GM12878 (cell line): ENCODE measurements around the gene LYPD4. TPM values are rescaled to one million over a fixed set of nuclear protein-coding genes. Genes with fewer than 3 reads are reported as not detected.

Source experiments
- ATAC-seq: fragments of 200-7000 bp; cut with Tn5 transposase; 3 replicates; pipeline ENCODE4 v1.9.1; 2020; ENCODE audit warnings: mild to moderate bottlenecking, moderate library complexity
- BruUV-seq: library from RNA; stranded (reverse); fragments of 400-500 nt; replicated peaks from 2 replicates; lab custom pipeline; 2021; lab: Mats Ljungman, UMichigan
- CTCF ChIA-PET: fragments of 300-600 bp; sonication (Branson Sonifier 250); formaldehyde crosslinking; extraction: SDS; loops from one replicate; lab custom pipeline; 2021; ENCODE audit warnings: inconsistent platforms; lab: Yijun Ruan, JAX
- POLR2A ChIA-PET: fragments of 350-600 bp; formaldehyde crosslinking; extraction: SDS; loops from one replicate; lab custom pipeline; 2021; ENCODE audit warnings: inconsistent platforms; lab: Charles Lee
- RAD21 ChIA-PET: fragments of 300-600 bp; sonication (Branson Sonifier 250); formaldehyde crosslinking; loops from one replicate; lab custom pipeline; 2023; ENCODE audit warnings: antibody characterized with exemption; ENCODE audit not compliant: unreplicated experiment; lab: Charles Lee
- SMC1A ChIA-PET: fragments of 300-600 bp; sonication (Branson Sonifier 250); formaldehyde crosslinking; loops from one replicate; lab custom pipeline; 2023; ENCODE audit not compliant: unreplicated experiment, uncharacterized antibody; lab: Charles Lee
- DNase-seq: peaks from one replicate; pipeline ENCODE4 v3.0.0-alpha.2; 2011; ENCODE audit warnings: low read depth, low spot score
- FAIRE-seq: peaks from 3 replicates; lab custom pipeline; 2011; peaks lifted over from hg19 to GRCh38; lab: Jason Lieb, UNC
- H2AFZ ChIP-seq: 2 replicates; pipeline ENCODE4 v1.6.0; 2011; ENCODE audit warnings: low read depth, low read length, control low read depth; ENCODE audit not compliant: control insufficient read depth
- H3K27ac ChIP-seq: 2 replicates; pipeline ENCODE4 v1.5.1; 2011; ENCODE audit warnings: control low read depth; ENCODE audit not compliant: control insufficient read depth, insufficient read depth
- H3K27me3 ChIP-seq, 2 experiments: replicated peaks in 1 of 2; 2 replicates each; pipeline versions ENCODE4 v1.6.0 to v1.6.1; 2011; ENCODE audit warnings: low read length in 1 of 2; ENCODE audit not compliant: control insufficient read depth in 2 of 2, insufficient read depth in 2 of 2
- H3K36me3 ChIP-seq, 2 experiments: 2 replicates each; pipeline ENCODE4 v1.5.1; 2011; ENCODE audit warnings: low read length in 1 of 2; ENCODE audit not compliant: control insufficient read depth in 2 of 2, insufficient read depth in 2 of 2
- H3K4me1 ChIP-seq: 2 replicates; pipeline ENCODE4 v1.6.1; 2011; ENCODE audit warnings: mild to moderate bottlenecking, low read length, moderate library complexity, mixed read lengths; ENCODE audit not compliant: control insufficient read depth, insufficient read depth
- H3K4me2 ChIP-seq: 2 replicates; pipeline ENCODE4 v1.6.0; 2011; ENCODE audit warnings: control low read depth; ENCODE audit not compliant: control insufficient read depth, insufficient read depth
- H3K4me3 ChIP-seq: fragments of 200-600 bp; sonication (generic); 2 replicates; pipeline ENCODE4 v1.5.1; 2016
- H3K79me2 ChIP-seq: 2 replicates; pipeline ENCODE4 v1.6.0; 2011; ENCODE audit warnings: low read length; ENCODE audit not compliant: control insufficient read depth, insufficient read depth
- H3K9ac ChIP-seq: 2 replicates; pipeline ENCODE4 v1.8.0; 2011; ENCODE audit warnings: low read length, control low read depth, mixed read lengths; ENCODE audit not compliant: control insufficient read depth, insufficient read depth
- H3K9me3 ChIP-seq: replicated peaks from 3 replicates; pipeline ENCODE4 v1.5.1; 2011; ENCODE audit warnings: mild to moderate bottlenecking, low read length; ENCODE audit not compliant: control insufficient read depth, insufficient read depth
- H4K20me1 ChIP-seq: 2 replicates; pipeline ENCODE4 v1.6.0; 2011; ENCODE audit not compliant: control insufficient read depth, insufficient read depth
- POLR2A ChIP-seq: IDR thresholded peaks from 2 replicates; pipeline ENCODE4 v1.6.1; 2011; ENCODE audit warnings: low read depth, mild to moderate bottlenecking, low read length
- ZBTB40 ChIP-seq: fragments of 450-650 bp; IDR thresholded peaks from 2 replicates; pipeline ENCODE4 v1.6.1; 2016; ENCODE audit warnings: mild to moderate bottlenecking, moderate library complexity, borderline replicate concordance
- WGBS: methylation state at CpG from one replicate; pipeline ENCODE4 v1.1.6; 2016; ENCODE audit warnings: low lambda C conversion rate; ENCODE audit not compliant: insufficient replicate concordance, insufficient coverage; ENCODE audit errors: missing lambda C conversion rate; 5-methylcytosine and 5-hydroxymethylcytosine counted together
- in situ Hi-C: fragments of 300-500 bp; cut with MboI; formaldehyde crosslinking; loops from 9 replicates; pipeline ENCODE4 v1.14.3; 2018; ENCODE audit warnings: mixed read lengths
- intact Hi-C: fragments of 100-400 bp; cut with micrococcal nuclease; formaldehyde crosslinking; loops from one replicate; pipeline ENCODE4 v1.14.2; 2022; ENCODE audit not compliant: unreplicated experiment
- polyA plus RNA-seq, 11 experiments: library from polyadenylated mRNA; depleted of rRNA in 4 of 11; unstranded in 6 of 11; stranded (reverse) in 5 of 11; fragments of >200 nt; fragmentation: Nextera tagmentation in 4 of 11; fragmentation: Illumina TruSeq in 1 of 11; extraction: Ambion mirVana in 4 of 11; extraction: Trizol in 1 of 11; gene quantifications; 1 replicate in 1 of 11; 2 replicates in 10 of 11; pipeline versions ENCODE4 v1.2.1 to v1.2.3, GENCODE V29; 2011 to 2016; ENCODE audit warnings: inconsistent platforms in 2 of 11, missing spikeins in 2 of 11, low read depth in 1 of 11
- total RNA-seq, 4 experiments: library from RNA; depleted of rRNA in 3 of 4; stranded (reverse); fragments of >200 nt in 3 of 4; fragmentation: Illumina TruSeq in 1 of 4; extraction: Trizol in 1 of 4; gene quantifications; 2 replicates each; pipeline versions ENCODE4 v1.2.1 to v1.2.3, GENCODE V29; 2013 to 2021

Gene LYPD4
- total and polyA plus RNA-seq, 10 of the 15 experiments (the other 5 are each of a cell fraction or from before 2014, with no cell fraction given): not detected

DNA sequence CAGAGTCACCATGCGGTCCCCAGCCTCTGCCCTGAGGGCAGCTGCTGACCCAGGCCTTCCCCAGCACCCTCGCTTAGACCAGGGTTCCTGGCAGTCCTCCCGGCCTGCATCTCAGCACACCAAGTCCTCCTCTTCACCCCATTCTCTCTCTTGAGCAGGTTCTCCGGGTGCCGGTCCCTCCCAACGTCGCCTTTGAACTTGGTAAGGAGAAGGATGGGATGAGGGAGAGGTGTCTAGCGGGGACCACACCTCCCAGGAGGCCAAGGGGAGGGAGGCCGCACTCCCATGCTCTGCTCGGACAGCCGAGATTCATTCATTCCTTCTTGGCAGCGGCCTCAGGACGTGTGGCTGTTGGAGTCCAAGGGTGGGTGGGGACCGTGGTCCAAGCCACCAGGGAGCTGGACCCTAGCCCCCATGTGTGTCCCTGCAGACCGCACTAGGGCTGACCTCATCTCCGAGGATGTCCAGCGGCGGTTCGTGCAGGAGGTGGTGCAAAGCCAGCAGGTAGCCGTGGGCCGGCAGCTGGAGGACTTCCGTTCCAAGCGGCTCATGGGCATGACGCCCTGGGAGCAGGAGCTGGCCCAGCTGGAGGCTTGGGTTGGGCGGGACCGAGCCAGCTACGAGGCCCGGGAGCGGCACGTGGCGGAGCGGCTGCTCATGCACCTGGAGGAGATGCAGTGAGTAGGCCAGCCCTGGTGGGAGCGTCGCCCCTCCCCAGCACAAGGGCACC is 47.9 kb upstream of the LYPD4 start:
- no peak for DNase-seq
- Histone ChIP-seq H3K4me3 (no peak overlapping the region), H3K27me3 (no peaks in the 10 kb centered on the region), H3K4me2 (no peak overlapping the region), H3K79me2 (peaks cover 11% of the 10 kb centered on the region), H4K20me1 (no peaks in the 10 kb centered on the region), H2AFZ (no peak overlapping the region), H3K36me3 (peaks cover 14 to 30% of the 10 kb centered on the region in 2 experiments; a peak in 3 of 4 replicates), H3K9me3 (no peaks in the 10 kb centered on the region), H3K4me1 (peaks cover 9% of the 10 kb centered on the region), H3K9ac (no peak overlapping the region), H3K27ac (no peak overlapping the region)
- RAD21 ChIA-PET: no interaction called here
- TF ChIP-seq ZBTB40: no peak
- TF ChIP-seq POLR2A: peak; percentile 22; the same call in 1 of the 2 replicates
- BruUV-seq: no TSS peak
- WGBS: 99% methylated on average over 30 of the region's 34 CpGs
- SMC1A ChIA-PET: no interaction called here
- in situ Hi-C loops (no loop called here), intact Hi-C loops (no loop called here)
- no peak for ATAC-seq
- POLR2A ChIA-PET: no interaction called here
- no peak for FAIRE-seq
- CTCF ChIA-PET: interaction anchor here (10.8 kb wide), 1 partner anchor 18 kb away, joined by 136 read pairs; the partner anchor contains the start of gene CD79A
